Smooth muscle cell (in vitro differentiated cells): ENCODE measurements around the gene ELOVL4. TPM values are rescaled to one million over a fixed set of nuclear protein-coding genes. Genes with fewer than 3 reads are reported as not detected.

ENCODE experiments used
- DNase-seq: peaks from one replicate; lab custom pipeline; 2025; ENCODE audit not compliant: unreplicated experiment; lab: John Stamatoyannopoulos, UW
- H2AFZ ChIP-seq: fragments of 200-600 bp; sonication (generic); 2 replicates; pipeline ENCODE4 v1.6.0; 2016; ENCODE audit warnings: antibody characterized with exemption, low read depth, mild to moderate bottlenecking
- H3F3A ChIP-seq: fragments of 200-600 bp; sonication (generic); 2 replicates; pipeline ENCODE4 v1.6.0; 2017; ENCODE audit warnings: antibody characterized with exemption, low read depth
- H3K27ac ChIP-seq: fragments of 200-600 bp; sonication (generic); 2 replicates; pipeline ENCODE4 v1.5.1; 2016; ENCODE audit warnings: low read depth, mild to moderate bottlenecking
- H3K27me3 ChIP-seq: fragments of 200-600 bp; sonication (generic); 2 replicates; pipeline ENCODE4 v1.6.1; 2016; ENCODE audit warnings: low read depth, mild to moderate bottlenecking
- H3K36me3 ChIP-seq: fragments of 200-600 bp; sonication (generic); 2 replicates; pipeline ENCODE4 v1.5.1; 2016; ENCODE audit warnings: low read depth
- H3K4me1 ChIP-seq: fragments of 200-600 bp; sonication (generic); 2 replicates; pipeline ENCODE4 v1.5.1; 2016; ENCODE audit warnings: low read depth
- H3K4me2 ChIP-seq: fragments of 200-600 bp; sonication (generic); 2 replicates; pipeline ENCODE4 v1.6.0; 2016; ENCODE audit warnings: mild to moderate bottlenecking
- H3K4me3 ChIP-seq: fragments of 200-600 bp; sonication (generic); 2 replicates; pipeline ENCODE4 v1.5.1; 2016; ENCODE audit warnings: mild to moderate bottlenecking
- H3K79me2 ChIP-seq: fragments of 200-600 bp; sonication (generic); 2 replicates; pipeline ENCODE4 v1.6.0; 2016; ENCODE audit warnings: low read depth, mild to moderate bottlenecking
- H3K9ac ChIP-seq: fragments of 200-600 bp; sonication (generic); 2 replicates; pipeline ENCODE4 v1.6.0; 2016; ENCODE audit warnings: low read depth
- H3K9me3 ChIP-seq: fragments of 200-600 bp; sonication (generic); replicated peaks from 2 replicates; pipeline ENCODE4 v1.5.1; 2016; ENCODE audit warnings: low read depth
- H4K20me1 ChIP-seq: fragments of 200-600 bp; sonication (generic); 2 replicates; pipeline ENCODE4 v1.6.0; 2016; ENCODE audit warnings: low read depth
- WGBS: methylation state at CpG from one replicate; pipeline ENCODE4 v1.1.7; 2016; ENCODE audit warnings: low lambda C conversion rate; 5-methylcytosine and 5-hydroxymethylcytosine counted together
- polyA plus RNA-seq: library from polyadenylated mRNA; unstranded; fragments of >200 nt; fragmentation: Nextera tagmentation; extraction: Ambion mirVana; gene quantifications from 2 replicates; pipeline ENCODE4 v1.2.1, GENCODE V29; 2016
- total RNA-seq: library from RNA; depleted of rRNA; stranded (reverse); fragments of >200 nt; gene quantifications from 2 replicates; pipeline ENCODE4 v1.2.3, GENCODE V29; 2014
- TF ChIP-seq, protein P1 (sequence below): fragments of 200-600 bp; sonication (generic); IDR thresholded peaks from 2 replicates; pipeline ENCODE4 v1.5.1; 2017; ENCODE audit warnings: borderline replicate concordance, mild to moderate bottlenecking, antibody characterized with exemption; ENCODE audit not compliant: insufficient read depth, poor library complexity, severe bottlenecking

The ELOVL4 gene
- total RNA-seq (16.4 and 19.3 TPM in 2 replicates), polyA plus RNA-seq (8.4 and 12.2 TPM in 2 replicates)

DNA sequence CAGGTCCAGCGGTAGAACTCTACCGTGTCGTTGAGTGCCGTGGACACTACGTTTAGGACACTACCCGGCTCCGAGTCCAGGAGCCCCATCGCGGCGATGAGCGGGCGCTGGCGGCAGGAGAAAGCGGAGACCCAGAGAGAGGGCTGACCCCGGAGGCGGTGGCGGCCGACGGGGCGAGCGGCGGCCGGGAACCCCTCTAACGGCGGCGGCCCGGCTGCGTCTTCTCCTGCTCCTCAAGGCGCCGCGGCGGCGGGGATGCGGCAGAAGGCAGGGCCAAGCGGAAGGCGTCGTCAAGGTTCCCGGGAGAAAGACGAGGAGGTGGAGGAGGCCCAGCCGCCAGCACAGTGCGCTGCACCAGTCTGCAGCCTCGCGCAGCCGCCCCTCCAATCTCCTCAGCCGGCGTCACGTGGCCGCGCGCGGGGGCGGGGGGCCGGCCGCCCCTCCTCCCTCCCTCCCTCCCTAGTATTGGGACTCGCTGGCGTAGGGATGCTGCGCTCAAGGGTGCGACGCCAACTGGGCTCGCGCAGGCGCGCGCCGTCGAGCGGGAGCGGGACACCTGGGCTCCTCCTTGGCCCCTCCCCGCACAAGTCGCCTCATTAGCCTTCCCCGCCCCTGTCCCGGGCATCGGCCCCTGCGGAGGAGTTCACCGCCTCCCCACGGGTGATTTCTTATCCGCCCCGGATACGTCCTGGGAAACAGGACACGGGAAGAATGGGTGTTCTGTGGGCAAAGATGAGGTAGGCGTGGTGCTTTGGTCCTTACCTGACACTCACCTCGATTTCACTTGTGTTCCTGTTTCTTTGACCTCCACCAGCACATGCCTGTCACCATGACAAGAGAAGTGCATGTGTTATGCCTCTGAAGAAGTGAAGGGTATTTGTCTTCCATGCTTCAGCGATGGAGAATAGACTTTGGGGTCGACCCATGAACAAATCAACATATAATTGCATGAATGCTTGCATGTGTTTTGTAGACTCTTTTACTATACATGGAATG is at the start of gene ELOVL4:
ELOVL4 (minus strand) TSS at position 363 of the 996 bp plus-strand sequence; CDS start at position 89, 274 bp downstream.
- no peaks in the 10 kb centered on the region for H3F3A ChIP-seq
- peak within 1 kb of the TSS; percentile 98 for H3K4me2 ChIP-seq
- DNase-seq = peak; percentile 36
- peaks cover 14% of the 10 kb centered on the region for H3K79me2 ChIP-seq
- 2% methylated on average over 46 of the region's 84 CpGs for WGBS
- peaks cover 9% of the 10 kb centered on the region for H3K4me1 ChIP-seq
- peaks cover 3% of the 10 kb centered on the region for H4K20me1 ChIP-seq
- peak within 1 kb of the TSS; percentile 98 for H2AFZ ChIP-seq
- TF ChIP-seq, protein P1, sequence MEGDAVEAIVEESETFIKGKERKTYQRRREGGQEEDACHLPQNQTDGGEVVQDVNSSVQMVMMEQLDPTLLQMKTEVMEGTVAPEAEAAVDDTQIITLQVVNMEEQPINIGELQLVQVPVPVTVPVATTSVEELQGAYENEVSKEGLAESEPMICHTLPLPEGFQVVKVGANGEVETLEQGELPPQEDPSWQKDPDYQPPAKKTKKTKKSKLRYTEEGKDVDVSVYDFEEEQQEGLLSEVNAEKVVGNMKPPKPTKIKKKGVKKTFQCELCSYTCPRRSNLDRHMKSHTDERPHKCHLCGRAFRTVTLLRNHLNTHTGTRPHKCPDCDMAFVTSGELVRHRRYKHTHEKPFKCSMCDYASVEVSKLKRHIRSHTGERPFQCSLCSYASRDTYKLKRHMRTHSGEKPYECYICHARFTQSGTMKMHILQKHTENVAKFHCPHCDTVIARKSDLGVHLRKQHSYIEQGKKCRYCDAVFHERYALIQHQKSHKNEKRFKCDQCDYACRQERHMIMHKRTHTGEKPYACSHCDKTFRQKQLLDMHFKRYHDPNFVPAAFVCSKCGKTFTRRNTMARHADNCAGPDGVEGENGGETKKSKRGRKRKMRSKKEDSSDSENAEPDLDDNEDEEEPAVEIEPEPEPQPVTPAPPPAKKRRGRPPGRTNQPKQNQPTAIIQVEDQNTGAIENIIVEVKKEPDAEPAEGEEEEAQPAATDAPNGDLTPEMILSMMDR = no peak
- H3K9ac ChIP-seq = peak within 1 kb of the TSS; percentile 26
- no peaks in the 10 kb centered on the region for H3K36me3 ChIP-seq
- peak within 1 kb of the TSS; percentile 90 for H3K4me3 ChIP-seq
- peaks cover 4% of the 10 kb centered on the region for H3K27me3 ChIP-seq
- H3K27ac ChIP-seq = no peak within 1 kb of the TSS
- H3K9me3 ChIP-seq = no peaks in the 10 kb centered on the region

DNA sequence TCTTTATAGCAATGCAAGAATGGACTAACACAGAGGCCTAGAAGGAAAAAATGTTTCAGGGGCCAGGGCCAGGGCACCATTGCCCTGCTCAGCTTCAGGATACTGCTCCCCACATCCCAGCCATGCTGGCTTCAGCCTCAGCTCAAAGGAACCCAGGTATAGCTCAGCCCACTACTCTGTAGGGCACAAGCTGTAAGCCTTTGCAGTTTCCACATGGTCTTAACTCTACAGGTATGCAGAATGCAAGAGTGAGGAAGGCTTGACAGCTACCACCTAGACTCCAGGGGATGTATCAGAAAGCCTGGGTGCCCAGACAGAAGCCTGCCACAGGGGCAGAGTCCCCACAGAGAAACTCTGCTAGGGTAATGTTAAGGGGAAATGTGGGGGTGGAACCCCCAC is 46.6 kb upstream of the ELOVL4 start:
- Histone ChIP-seq H3K79me2 (no peaks in the 10 kb centered on the region), H3F3A (no peaks in the 10 kb centered on the region), H3K27me3 (no peaks in the 10 kb centered on the region), H3K9ac (no peak overlapping the region), H2AFZ (no peak overlapping the region), H3K4me1 (no peaks in the 10 kb centered on the region), H3K4me2 (no peak overlapping the region), H3K9me3 (no peaks in the 10 kb centered on the region), H4K20me1 (no peaks in the 10 kb centered on the region), H3K27ac (no peak overlapping the region), H3K4me3 (no peak overlapping the region), H3K36me3 (no peaks in the 10 kb centered on the region)
- DNase-seq = no peak
- TF ChIP-seq, protein P1 = no peak

DNA sequence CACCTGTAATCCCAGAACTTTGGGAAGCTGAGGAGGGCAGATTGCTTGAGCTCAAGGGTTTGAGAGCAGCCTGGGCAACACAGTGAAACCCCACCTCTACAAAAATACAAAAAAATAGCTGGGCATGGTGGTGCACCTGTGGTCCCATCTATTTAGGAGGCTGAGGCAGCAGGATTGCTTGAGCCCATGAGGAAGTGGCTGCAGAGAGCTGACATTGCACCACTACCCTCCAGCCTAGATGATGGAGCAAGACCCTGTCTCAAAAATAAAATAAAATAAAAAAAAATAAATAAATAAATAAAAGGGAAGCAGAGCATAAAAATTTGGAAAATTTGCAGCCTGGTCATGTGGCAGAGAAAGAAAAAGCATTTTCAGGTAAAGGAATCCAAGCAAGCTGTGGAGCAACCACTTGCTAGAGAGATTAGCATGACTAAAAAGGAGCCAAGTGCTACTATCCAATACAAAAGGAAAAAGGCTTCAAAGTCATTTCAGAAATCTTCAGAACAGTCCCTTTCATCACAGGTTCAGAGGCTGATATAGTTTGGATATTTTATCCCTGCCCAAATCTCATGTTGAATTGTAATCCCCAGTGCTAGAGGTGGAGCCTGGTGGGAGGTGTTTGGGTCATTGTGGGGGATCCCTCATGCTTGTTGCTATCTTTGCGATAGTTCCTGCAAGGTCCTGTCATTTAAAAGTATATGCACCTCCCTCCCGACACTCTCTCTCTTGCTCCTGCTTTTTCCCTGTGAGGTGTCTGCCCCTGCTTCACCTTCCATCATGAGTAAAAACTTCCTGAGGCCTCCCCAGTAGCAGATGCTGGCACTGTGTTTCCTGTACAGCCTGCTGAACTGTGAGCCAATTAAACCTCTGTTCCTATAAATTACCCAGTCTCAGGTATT is 45.9 kb upstream of the ELOVL4 start:
- Histone ChIP-seq H3K4me3 (no peak overlapping the region), H3K27me3 (no peaks in the 10 kb centered on the region), H3K4me1 (no peaks in the 10 kb centered on the region), H3F3A (no peaks in the 10 kb centered on the region), H3K36me3 (no peaks in the 10 kb centered on the region), H3K27ac (no peak overlapping the region), H3K9me3 (no peaks in the 10 kb centered on the region), H2AFZ (no peak overlapping the region), H3K79me2 (no peaks in the 10 kb centered on the region), H3K4me2 (no peak overlapping the region), H4K20me1 (no peaks in the 10 kb centered on the region), H3K9ac (no peak overlapping the region)
- 35% methylated on average over 2 of the region's 2 CpGs for whole genome bisulfite sequencing
- DNase-seq = no peak
- TF ChIP-seq, protein P1 = no peak
